ENCODE data around the gene DNAJA4.

DNA sequence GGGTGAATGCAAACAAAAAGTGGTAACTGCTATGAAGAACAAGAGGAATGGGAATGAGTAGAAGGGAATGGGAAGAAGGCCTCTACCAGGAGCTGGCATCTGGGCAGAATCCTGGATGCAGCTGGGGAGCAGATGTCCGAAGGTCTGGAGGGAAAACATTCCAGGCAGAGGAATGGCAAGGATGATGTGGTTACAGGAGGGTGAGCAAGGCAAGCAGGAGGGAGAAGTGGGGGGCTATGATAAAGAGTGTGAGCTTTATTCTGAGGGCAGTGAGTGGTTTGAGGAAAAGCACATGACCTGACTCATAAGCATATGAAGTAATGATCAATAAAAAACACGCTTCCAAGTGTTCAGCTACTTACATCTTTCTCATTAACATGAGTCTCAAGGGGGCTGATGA, 18.0 kb downstream of the DNAJA4 start:
- TF ChIP-seq POLR2A (IDR thresholded peaks at IDR 0.05) (no peak), POLR2AphosphoS5 (IDR thresholded peaks at IDR 0.05) (no peak), EP300 (IDR thresholded peaks at IDR 0.05) (no peak)
- TF ChIP-seq, protein P1, sequence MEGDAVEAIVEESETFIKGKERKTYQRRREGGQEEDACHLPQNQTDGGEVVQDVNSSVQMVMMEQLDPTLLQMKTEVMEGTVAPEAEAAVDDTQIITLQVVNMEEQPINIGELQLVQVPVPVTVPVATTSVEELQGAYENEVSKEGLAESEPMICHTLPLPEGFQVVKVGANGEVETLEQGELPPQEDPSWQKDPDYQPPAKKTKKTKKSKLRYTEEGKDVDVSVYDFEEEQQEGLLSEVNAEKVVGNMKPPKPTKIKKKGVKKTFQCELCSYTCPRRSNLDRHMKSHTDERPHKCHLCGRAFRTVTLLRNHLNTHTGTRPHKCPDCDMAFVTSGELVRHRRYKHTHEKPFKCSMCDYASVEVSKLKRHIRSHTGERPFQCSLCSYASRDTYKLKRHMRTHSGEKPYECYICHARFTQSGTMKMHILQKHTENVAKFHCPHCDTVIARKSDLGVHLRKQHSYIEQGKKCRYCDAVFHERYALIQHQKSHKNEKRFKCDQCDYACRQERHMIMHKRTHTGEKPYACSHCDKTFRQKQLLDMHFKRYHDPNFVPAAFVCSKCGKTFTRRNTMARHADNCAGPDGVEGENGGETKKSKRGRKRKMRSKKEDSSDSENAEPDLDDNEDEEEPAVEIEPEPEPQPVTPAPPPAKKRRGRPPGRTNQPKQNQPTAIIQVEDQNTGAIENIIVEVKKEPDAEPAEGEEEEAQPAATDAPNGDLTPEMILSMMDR (IDR thresholded peaks at IDR 0.05): no peak

Data from gastroesophageal sphincter (tissue), 3 donors.